GM23338 (cell line): ENCODE measurements around the gene RNF207. TPM values are rescaled to one million over a fixed set of nuclear protein-coding genes. Genes with fewer than 3 reads are reported as not detected.

Source experiments
- ATAC-seq: fragments of 200-7000 bp; cut with Tn5 transposase; 3 replicates; pipeline ENCODE4 v1.9.1; 2020
- DNase-seq: peaks from one replicate; pipeline ENCODE4 v3.0.0-alpha.2; 2015; ENCODE audit warnings: low spot score
- H2AFZ ChIP-seq: fragments of 200-600 bp; sonication (generic); 2 replicates; pipeline ENCODE4 v1.8.0; 2016; ENCODE audit warnings: antibody characterized with exemption, mild to moderate bottlenecking, moderate library complexity
- H3F3A ChIP-seq: fragments of 200-600 bp; sonication (generic); replicated peaks from 2 replicates; pipeline ENCODE4 v1.8.0; 2017; ENCODE audit warnings: antibody characterized with exemption, mixed run types, low read depth
- H3K27ac ChIP-seq: fragments of 200-600 bp; sonication (generic); 2 replicates; pipeline ENCODE4 v1.6.1; 2016; ENCODE audit warnings: low read depth
- H3K27me3 ChIP-seq: fragments of 200-600 bp; sonication (generic); 2 replicates; pipeline ENCODE4 v1.8.0; 2016; ENCODE audit warnings: mild to moderate bottlenecking, mixed run types, moderate library complexity; ENCODE audit not compliant: insufficient read depth
- H3K36me3 ChIP-seq: fragments of 200-600 bp; sonication (generic); 2 replicates; pipeline ENCODE4 v1.8.0; 2016; ENCODE audit warnings: mild to moderate bottlenecking; ENCODE audit not compliant: insufficient read depth
- H3K4me1 ChIP-seq: fragments of 200-600 bp; sonication (generic); 2 replicates; pipeline ENCODE4 v1.8.0; 2016; ENCODE audit warnings: mild to moderate bottlenecking, moderate library complexity; ENCODE audit not compliant: insufficient read depth
- H3K4me2 ChIP-seq: fragments of 200-600 bp; sonication (generic); 2 replicates; pipeline ENCODE4 v1.7.1; 2017; ENCODE audit warnings: mixed run types
- H3K4me3 ChIP-seq: fragments of 200-600 bp; sonication (generic); 2 replicates; pipeline ENCODE4 v1.6.1; 2016; ENCODE audit warnings: mixed run types
- H3K79me2 ChIP-seq: fragments of 200-600 bp; sonication (generic); replicated peaks from 2 replicates; pipeline ENCODE4 v1.8.0; 2017; ENCODE audit warnings: mild to moderate bottlenecking; ENCODE audit not compliant: insufficient read depth
- H3K9me2 ChIP-seq: fragments of 200-600 bp; sonication (generic); 2 replicates; pipeline ENCODE4 v1.8.0; 2017; ENCODE audit not compliant: insufficient read depth
- H4K20me1 ChIP-seq: fragments of 200-600 bp; sonication (generic); replicated peaks from 2 replicates; pipeline ENCODE4 v1.8.0; 2017; ENCODE audit warnings: mild to moderate bottlenecking; ENCODE audit not compliant: insufficient read depth
- H3K27ac Mint-ChIP-seq: 2 replicates; pipeline ENCODE4 v1.8.0; 2020; ENCODE audit warnings: inconsistent platforms, mild to moderate bottlenecking, moderate library complexity, mixed read lengths
- H3K27me3 Mint-ChIP-seq: 3 replicates; pipeline ENCODE4 v1.8.0; 2022; ENCODE audit warnings: low read depth, mild to moderate bottlenecking, moderate library complexity, mixed read lengths, inconsistent platforms; ENCODE audit not compliant: insufficient read depth, poor library complexity
- H3K36me3 Mint-ChIP-seq: 3 replicates; pipeline ENCODE4 v1.8.0; 2021; ENCODE audit warnings: low read depth, mild to moderate bottlenecking, inconsistent platforms, moderate library complexity, mixed read lengths
- H3K4me1 Mint-ChIP-seq: 3 replicates; pipeline ENCODE4 v1.8.0; 2020; ENCODE audit warnings: mild to moderate bottlenecking, inconsistent platforms, mixed read lengths
- H3K4me3 Mint-ChIP-seq: 3 replicates; pipeline ENCODE4 v1.8.0; 2021; ENCODE audit warnings: moderate library complexity, mild to moderate bottlenecking, inconsistent platforms, mixed read lengths
- H3K9me3 Mint-ChIP-seq: 3 replicates; pipeline ENCODE4 v1.8.0; 2020; ENCODE audit warnings: moderate library complexity, mild to moderate bottlenecking, inconsistent platforms, mixed read lengths
- CREB1 ChIP-seq: fragments of 250-450 bp; sonication (Bioruptor Pico); IDR thresholded peaks from 2 replicates; pipeline ENCODE4 v1.5.0; 2020; ENCODE audit warnings: low read depth, mild to moderate bottlenecking, moderate library complexity
- CTCF ChIP-seq, 2 experiments: fragments of 200-600 bp in 1 of 2; sonication (generic) in 1 of 2; conservative IDR thresholded peaks; 2 replicates each; pipeline versions ENCODE4 v1.5.1 to v1.6.1; 2016 to 2017; ENCODE audit warnings: antibody characterized with exemption in 2 of 2, low read depth in 2 of 2, mild to moderate bottlenecking in 2 of 2, moderate library complexity in 1 of 2
- ETS1 ChIP-seq: IDR thresholded peaks from 2 replicates; pipeline ENCODE4 v1.6.1; 2016; ENCODE audit warnings: antibody characterized with exemption
- EZH2 ChIP-seq: fragments of 200-600 bp; sonication (generic); IDR thresholded peaks from one replicate; pipeline ENCODE4 v1.8.0; 2017; ENCODE audit warnings: antibody characterized with exemption, mild to moderate bottlenecking, low read depth; ENCODE audit not compliant: unreplicated experiment
- EZH2phosphoT487 ChIP-seq: fragments of 200-600 bp; sonication (generic); IDR thresholded peaks from one replicate; pipeline ENCODE4 v1.8.1; 2018; ENCODE audit warnings: antibody characterized with exemption; ENCODE audit not compliant: unreplicated experiment
- JUNB ChIP-seq: IDR thresholded peaks from one replicate; pipeline ENCODE4 v1.6.1; 2016; ENCODE audit warnings: antibody characterized with exemption; ENCODE audit not compliant: unreplicated experiment
- NANOG ChIP-seq: IDR thresholded peaks from 2 replicates; pipeline ENCODE4 v1.6.1; 2016; ENCODE audit warnings: antibody characterized with exemption, borderline replicate concordance
- POLR2AphosphoS5 ChIP-seq: IDR thresholded peaks from 2 replicates; pipeline ENCODE4 v1.6.1; 2016; ENCODE audit warnings: antibody characterized with exemption, low read depth
- REST ChIP-seq: IDR thresholded peaks from one replicate; pipeline ENCODE4 v1.6.1; 2018; ENCODE audit warnings: antibody characterized with exemption; ENCODE audit not compliant: unreplicated experiment
- STAT1 ChIP-seq: IDR thresholded peaks from one replicate; pipeline ENCODE4 v1.6.1; 2016; ENCODE audit warnings: antibody characterized with exemption; ENCODE audit not compliant: unreplicated experiment
- ZNF114 ChIP-seq: fragments of 250-450 bp; sonication (Bioruptor Pico); IDR thresholded peaks from 2 replicates; pipeline ENCODE4 v1.5.0; 2020; ENCODE audit warnings: mild to moderate bottlenecking, moderate library complexity
- ZNF331 ChIP-seq: fragments of 250-450 bp; sonication (Bioruptor Pico); IDR thresholded peaks from 2 replicates; pipeline ENCODE4 v1.5.0; 2020; ENCODE audit warnings: low read depth, mild to moderate bottlenecking, moderate library complexity
- ZNF462 ChIP-seq: fragments of 250-450 bp; sonication (Bioruptor Pico); IDR thresholded peaks from 2 replicates; pipeline ENCODE4 v1.5.0; 2020; ENCODE audit warnings: mild to moderate bottlenecking, moderate library complexity
- polyA plus RNA-seq: library from polyadenylated mRNA; unstranded; fragments of >200 nt; fragmentation: Nextera tagmentation; extraction: Ambion mirVana; gene quantifications from 2 replicates; pipeline ENCODE4 v1.2.1, GENCODE V29; 2016
- total RNA-seq: library from RNA; depleted of rRNA; stranded (reverse); fragments of >200 nt; shearing (Covaris generic); gene quantifications from 2 replicates; pipeline ENCODE4 v1.2.3, GENCODE V29; 2014

RNF207 gene
- total and polyA plus RNA-seq, 2 experiments from 2014 or later, result 1.7 to 2.9 TPM

- no peaks in the 10 kb centered on the region for H3K9me2 ChIP-seq
- H2AFZ ChIP-seq, result no peak overlapping the region
- H3F3A ChIP-seq, result peaks cover 5% of the 10 kb centered on the region; the same call in 1 of the 2 replicates
- H3K79me2 ChIP-seq, result no peaks in the 10 kb centered on the region
- no peak overlapping the region for H3K4me3 ChIP-seq
- Mint-ChIP-seq H3K9me3 (no peaks in the 10 kb centered on the region), H3K36me3 (no peaks in the 10 kb centered on the region), H3K27me3 (peaks cover 11% of the 10 kb centered on the region), H3K27ac (no peak overlapping the region), H3K4me3 (no peak overlapping the region), H3K4me1 (peaks cover 21% of the 10 kb centered on the region)
- TF ChIP-seq REST, result no peak
- TF ChIP-seq NANOG, result no peak
- TF ChIP-seq ETS1, result no peak
- no peak for TF ChIP-seq STAT1
- TF ChIP-seq POLR2AphosphoS5, result no peak
- TF ChIP-seq JUNB, result no peak
- TF ChIP-seq ZNF462 (CRISPR knock-in tag), result no peak
- no peak for TF ChIP-seq CTCF (conservative IDR thresholded peaks at IDR 0.05; ENCODE audit: low read depth in 2 of 2)
- no peak for TF ChIP-seq ZNF114 (CRISPR knock-in tag)
- TF ChIP-seq CREB1, result no peak
- no peak for TF ChIP-seq EZH2phosphoT487
- no peak for TF ChIP-seq EZH2
- TF ChIP-seq ZNF331 (CRISPR knock-in tag), result no peak
- no peaks in the 10 kb centered on the region for H3K36me3 ChIP-seq
- no peak overlapping the region for H3K27ac ChIP-seq
- no peak for ATAC-seq
- no peak overlapping the region for H3K4me2 ChIP-seq
- no peak for DNase-seq
- H3K4me1 ChIP-seq, result peaks cover 5% of the 10 kb centered on the region; the same call in 1 of the 2 replicates
- H3K27me3 ChIP-seq, result no peaks in the 10 kb centered on the region
- H4K20me1 ChIP-seq, result no peaks in the 10 kb centered on the region; the same call in 1 of the 2 replicates
These were observed 63.9 kb downstream of the RNF207 start for GRCh38 chr1:6269720-6270400.
